HG02610 (cell line): ENCODE measurements around the gene OLFML2A.
A peak's percentile ranks its signal among the peaks of the same experiment; 100 is the strongest.

Experiments
- ATAC-seq: cut with Tn5 transposase; IDR thresholded peaks from one replicate; pipeline ENCODE4 v1.9.1; 2021; ENCODE audit warnings: mild to moderate bottlenecking, moderate library complexity; ENCODE audit not compliant: unreplicated experiment

Gene OLFML2A

DNA sequence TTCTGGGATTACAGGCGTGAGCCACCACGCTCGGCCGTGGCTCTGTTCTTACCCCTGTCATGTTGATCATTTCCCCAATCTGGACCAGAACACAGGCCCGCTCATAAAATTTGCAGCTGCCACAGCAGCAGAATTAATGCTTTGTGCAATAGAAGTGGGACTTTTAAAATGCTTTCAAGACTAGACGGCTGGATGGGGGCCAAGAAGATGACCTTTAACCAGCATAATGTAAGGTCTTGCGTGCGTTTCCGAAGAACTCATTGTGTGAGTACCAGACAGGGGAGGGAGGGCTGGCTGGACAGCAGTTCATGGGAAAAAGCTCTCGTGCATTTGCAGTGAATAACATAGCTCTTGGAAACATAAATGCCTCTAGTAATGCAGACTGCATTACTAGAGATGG, 72.9 kb downstream of the OLFML2A start:
- ATAC-seq: no peak

DNA sequence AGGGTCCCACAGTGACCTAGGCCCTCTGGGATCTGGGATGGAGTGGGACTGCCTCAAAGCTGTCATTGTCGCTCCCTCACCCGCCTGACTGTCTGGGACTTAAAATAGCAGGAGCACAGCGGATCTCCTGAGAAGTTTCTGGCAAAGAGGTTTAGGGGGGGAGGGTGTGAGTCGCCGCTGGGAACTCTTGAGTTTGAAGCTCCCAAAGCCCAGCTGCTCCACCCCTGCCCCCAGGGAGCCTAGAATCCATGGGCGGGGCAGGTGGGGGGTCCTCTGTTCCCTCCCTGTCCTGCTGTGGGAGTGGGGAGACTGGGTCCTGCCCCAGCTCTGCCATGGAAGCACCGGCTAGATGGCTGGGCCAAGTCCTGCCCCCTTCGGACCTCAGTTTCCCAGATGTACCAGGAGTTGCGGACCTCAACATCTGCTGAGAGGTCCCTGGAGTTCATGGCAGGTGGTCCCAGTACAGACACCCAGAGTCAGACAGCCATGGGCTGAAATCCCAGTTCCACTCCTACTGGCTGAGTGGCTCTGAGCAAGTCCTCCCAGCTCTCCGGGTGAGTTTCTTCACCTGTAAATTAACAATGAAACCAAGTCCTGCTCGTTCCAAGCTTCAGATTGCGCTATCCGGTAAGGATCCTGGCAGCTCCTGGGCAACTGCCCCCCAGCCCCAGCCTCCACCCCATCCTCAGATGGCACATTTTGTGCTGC, 75.3 kb downstream of the OLFML2A start:
- no peak for ATAC-seq

GRCh38 chr9:124852829-124853531, 76.0 kb downstream of the OLFML2A start, which contains the start of gene WDR38:
Gene WDR38 (plus strand): TSS chr9:124853460. CDS start chr9:124853532, 72 bp downstream.
- peak; percentile 80 for ATAC-seq

DNA sequence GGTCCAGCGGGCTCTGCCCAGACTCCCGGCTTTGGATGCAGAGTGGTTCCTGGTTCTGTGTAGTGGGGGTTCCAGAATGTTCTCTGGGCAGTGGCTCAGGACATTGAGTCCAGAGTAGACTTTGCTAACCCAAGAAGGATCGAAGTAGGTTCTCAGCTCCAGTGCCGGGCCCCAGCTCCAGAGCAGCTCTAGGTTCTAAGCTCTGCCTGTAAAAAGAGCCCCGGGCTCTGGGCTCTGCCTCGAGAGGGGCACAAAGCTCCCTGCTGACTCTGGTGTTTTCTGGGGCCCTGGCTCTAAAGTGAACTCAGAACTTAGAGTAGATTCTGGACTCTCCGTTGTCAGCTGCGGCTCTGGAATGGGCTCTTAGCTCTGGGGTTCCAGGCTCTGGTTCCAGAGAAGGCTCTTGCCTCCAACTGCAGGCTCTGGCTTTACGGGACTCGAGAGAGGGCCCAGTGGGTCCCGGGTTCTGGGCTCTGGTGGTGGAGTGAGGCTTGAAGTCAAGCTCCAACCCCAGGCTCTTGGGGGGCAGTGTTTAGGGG, 76.7 kb downstream of the OLFML2A start:
- ATAC-seq: no peak

GRCh38 chr9:124854161-124854560, 77.2 kb downstream of the OLFML2A start:
- no peak for ATAC-seq

DNA sequence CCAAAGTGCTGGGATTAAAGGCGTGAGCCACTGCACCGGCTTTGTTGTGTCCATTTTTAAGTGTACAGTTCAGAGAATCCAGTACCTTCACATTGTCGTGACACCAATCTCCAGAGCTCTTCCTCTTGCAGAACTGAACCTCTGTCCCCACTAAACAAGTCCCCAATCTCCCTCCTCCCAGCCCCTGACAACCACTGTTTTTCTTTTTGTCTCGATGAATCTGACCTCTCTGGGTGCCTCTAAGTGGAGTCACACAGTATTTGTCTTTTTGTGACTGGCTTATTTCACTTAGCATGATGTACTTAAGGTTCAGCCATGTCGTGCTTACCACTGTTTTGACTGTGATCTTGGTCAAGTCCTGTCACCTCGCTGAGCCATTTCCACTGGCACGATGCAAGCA, 77.9 kb downstream of the OLFML2A start:
- ATAC-seq: no peak

DNA sequence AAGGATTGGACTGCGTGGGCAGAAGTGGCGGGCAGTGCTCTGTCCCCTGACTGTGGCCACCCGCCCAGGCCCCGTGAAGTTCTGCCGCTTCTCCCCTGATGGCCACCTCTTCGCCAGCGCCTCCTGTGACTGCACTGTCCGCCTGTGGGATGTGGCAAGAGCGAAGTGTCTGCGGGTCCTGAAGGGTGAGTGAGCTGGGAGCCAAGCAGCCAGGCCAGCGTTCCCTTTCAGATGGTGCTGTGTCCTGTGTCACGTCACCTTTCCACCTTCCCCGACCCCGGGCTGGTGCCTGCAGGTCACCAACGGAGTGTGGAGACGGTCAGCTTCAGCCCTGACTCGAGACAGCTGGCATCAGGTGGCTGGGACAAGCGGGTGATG, 78.6 kb downstream of the OLFML2A start:
- no peak for ATAC-seq

DNA sequence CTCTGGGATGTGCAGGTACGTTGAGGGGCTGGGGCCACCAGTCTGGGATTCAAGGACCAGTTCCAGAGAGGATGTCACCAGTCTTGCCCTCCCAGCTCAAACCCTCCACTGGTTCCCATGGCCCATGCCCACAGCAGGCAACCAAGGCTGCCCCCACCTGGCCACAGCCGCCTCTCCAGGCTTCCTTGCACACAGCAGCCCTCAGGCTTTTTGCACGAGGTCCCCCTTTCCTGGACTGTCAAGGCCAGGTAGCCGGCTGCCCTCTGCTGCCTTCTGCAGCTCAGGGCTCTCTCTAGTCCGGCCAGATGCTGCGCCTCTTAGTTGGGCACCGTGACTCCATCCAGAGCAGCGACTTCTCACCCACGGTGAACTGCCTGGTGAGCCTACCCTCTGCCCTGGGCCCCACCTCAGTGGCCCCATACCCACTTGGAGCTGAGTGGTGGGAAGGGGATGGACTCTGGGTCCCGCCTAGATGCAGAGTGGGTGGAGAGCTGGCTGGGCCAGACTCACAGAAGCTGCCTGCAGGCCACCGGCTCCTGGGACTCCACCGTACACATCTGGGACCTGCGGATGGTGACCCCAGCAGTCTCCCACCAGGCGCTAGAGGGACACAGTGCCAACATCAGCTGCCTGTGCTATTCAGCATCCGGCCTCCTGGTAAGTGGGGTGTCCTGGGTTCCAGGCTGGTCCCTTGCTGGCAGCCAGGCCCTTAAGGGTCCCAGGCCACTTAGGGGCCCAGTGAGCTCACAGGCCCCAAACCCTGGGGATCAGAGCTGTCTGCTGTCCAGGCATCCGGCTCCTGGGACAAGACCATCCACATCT, 79.2 kb downstream of the OLFML2A start:
- ATAC-seq: no peak

- no peak for ATAC-seq
These were observed 80.7 kb downstream of the OLFML2A start for GRCh38 chr9:124857533-124858162.

- no peak for ATAC-seq
These were observed 81.6 kb downstream of the OLFML2A start for GRCh38 chr9:124858330-124859046.

DNA sequence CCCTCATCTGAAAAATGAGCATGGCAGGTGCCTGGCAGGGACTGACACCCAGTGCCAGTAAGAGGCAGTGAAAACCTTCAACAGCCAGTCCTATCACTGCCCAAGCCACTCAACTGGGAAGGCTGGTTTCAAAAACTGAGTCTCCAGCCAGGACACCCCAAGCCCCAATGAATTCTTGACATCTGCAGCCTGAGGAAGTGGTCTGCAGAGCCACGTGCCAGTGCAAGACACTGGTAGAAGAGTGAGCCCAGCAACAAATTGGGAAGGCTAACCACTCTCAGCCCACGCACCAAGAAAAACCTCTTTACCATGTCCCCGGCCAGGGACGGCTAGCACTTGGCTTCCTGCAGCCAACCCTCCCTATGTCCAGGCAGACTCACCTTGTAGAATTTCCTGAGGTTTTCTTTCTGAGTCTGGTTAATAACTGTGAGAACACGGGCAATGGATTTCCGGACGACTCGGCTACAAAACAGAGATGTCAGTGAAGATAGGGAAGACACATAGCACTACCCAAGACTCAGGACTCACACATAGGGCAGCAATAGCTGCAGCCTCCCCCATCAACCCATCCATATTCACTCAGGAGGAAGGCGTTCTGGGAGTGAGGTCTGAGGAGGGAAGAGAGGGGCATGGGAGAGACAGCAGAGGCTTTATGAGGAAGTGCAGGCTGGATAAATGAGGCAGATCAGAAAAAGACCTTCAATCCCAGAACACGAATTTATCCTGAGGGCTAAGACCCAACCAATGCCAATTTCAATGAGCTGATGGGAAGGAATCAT, 83.1 kb downstream of the OLFML2A start:
- no peak for ATAC-seq

DNA sequence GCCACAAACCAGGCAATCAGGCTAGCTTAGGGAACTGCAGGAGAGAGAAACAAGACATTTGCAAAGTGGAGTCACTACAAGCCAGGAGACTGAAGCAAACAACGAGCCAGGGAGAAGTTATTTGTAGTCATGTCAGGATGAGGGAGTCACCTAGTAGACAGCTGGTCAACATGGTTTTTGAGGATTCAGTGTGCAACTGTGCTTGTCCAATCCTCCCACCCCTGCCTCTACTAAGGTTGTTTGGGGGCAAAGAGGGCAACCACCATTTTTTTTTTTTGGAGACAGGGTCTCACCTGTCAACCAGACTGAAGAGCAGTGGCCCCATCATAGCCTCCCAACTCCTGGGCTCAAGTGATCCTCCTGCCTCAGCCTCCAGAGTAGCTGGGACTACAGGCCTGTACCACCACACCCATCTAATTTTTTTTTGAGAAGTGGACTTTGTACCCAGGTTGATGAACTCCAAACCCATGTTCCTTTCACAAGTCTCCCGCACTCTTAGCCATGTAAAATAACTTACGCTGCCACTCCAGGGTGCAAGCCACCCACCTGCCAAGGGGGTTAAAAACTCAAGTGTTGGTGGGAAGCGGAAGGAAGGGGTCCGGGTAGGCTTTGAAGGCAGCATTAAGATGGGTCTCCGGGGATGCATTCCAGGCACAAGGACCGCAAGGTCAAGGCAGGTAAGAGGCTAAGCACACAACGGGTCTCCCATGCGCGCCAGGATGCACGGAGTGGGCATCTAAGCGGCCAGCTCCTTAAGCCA, 83.8 kb downstream of the OLFML2A start:
- no peak for ATAC-seq

DNA sequence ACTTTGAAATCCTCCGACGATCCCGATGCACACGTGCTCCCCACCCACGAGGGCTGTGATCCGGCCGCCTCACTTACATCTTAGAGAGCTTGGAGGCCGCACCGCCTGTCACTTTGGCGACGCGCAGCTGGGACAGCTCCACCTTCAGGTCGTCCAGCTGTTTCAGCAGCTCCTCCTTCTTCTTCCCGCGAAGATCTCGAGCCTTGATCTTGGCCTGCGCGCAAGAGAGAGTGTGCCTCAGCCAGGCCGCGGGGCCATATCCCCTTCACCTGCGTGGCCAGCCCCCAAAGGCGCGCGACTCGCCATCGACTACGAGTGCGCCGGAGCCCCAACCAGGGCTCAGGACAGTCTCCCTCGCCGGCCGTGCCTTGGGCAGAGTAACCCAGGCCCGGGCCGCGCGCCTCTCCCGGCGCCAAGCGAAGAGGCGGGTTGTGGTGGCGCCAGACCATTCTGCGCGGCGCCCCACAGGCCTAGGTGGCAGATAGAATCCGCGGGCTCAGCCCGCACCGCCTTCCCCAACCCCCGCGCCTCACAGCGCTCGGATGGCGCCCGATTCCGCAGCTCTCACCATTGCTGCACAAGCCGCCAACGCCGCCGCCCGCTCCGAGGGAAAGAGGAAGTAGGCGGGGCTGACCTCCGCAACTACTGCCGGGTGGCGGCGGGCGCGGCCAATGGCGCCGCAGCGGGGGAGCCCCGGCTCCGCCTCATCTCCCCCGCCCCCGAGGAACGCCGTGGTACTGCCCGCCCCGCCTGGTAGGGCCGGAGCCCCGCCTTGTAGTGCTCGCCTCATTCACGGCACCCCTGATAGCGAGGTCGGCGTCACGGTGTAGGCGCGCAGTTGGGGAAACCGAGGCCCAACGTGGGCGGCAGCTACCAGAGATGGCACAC, 84.7 kb downstream of the OLFML2A start, which contains the start of the genes ARPC5L and RPL35:
TSS of gene ARPC5L (plus strand) at position 789 of the 888 bp plus-strand sequence. CDS start 7,161 bp downstream, outside the sequence.
TSS of gene RPL35 (minus strand) at position 616 of the 888 bp plus-strand sequence. CDS start at position 571, 45 bp downstream.
- ATAC-seq: peak; percentile 94

- ATAC-seq: no peak
These were observed 86.5 kb downstream of the OLFML2A start for GRCh38 chr9:124863371-124863871.
